ENCODE measurements around the gene MED12L.
A peak's percentile ranks its signal among the peaks of the same experiment; 100 is the strongest.

MED12L gene

DNA sequence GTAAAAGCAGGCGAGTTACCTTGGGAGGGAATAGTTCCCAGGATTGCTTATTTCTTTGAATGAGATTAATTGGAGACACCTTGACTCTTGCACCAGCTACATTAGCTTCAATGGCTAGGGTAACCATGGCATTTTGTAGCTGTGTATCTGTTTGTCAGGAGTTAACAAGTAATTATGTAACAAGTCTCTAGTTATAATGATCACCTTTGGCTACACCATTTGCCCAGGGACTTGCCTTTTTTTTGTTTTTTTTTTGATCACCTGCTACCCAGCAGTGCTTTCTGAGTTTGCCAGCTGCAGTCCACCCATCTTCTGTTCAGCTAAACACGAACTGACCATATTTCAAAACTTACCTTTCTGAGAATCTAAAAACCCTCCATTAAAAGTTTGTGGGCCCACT, 2.2 kb downstream of the MED12L start:
- no peak overlapping the region for H3K27ac ChIP-seq (ENCODE audit: low read depth, low read length)

GRCh38 chr3:151091685-151092345, 6.4 kb downstream of the MED12L start:
- no peaks in the 10 kb centered on the region for H3K9me3 ChIP-seq (ENCODE audit: control insufficient read depth in 1 of 2, low read length in 2 of 2)
- H3K27ac ChIP-seq (ENCODE audit: low read depth, low read length): no peak overlapping the region
- no peak overlapping the region for H3K9ac ChIP-seq (ENCODE audit: low read depth in 1 of 2, low read length in 2 of 2)
- no peaks in the 10 kb centered on the region for H3K36me3 ChIP-seq (ENCODE audit: control insufficient read depth in 1 of 2, insufficient read depth in 2 of 2, low read length in 2 of 2)
- no peak overlapping the region for H3K4me3 ChIP-seq (ENCODE audit: low read depth in 1 of 2, low read length in 2 of 2)
- H3K4me1 ChIP-seq (ENCODE audit: control insufficient read depth in 1 of 2, insufficient read depth in 2 of 2, low read length in 2 of 2): no peaks in the 10 kb centered on the region
- peaks cover 8 to 9% of the 10 kb centered on the region in 2 donors for H3K27me3 ChIP-seq (ENCODE audit: control insufficient read depth in 1 of 2, insufficient read depth in 2 of 2, low read length in 2 of 2)

More for the DNA sequence above, 2.2 kb downstream of the MED12L start:
- peak overlapping the region; percentile 46 to 70 for H3K4me3 ChIP-seq (ENCODE audit: low read depth in 1 of 2, low read length in 2 of 2)
- H3K9me3 ChIP-seq (ENCODE audit: control insufficient read depth in 1 of 2, low read length in 2 of 2): no peaks in the 10 kb centered on the region
- H3K4me1 ChIP-seq (ENCODE audit: control insufficient read depth in 1 of 2, insufficient read depth in 2 of 2, low read length in 2 of 2): peaks cover 0 to 8% of the 10 kb centered on the region in 2 donors
- H3K9ac ChIP-seq (ENCODE audit: low read depth in 1 of 2, low read length in 2 of 2): no peak overlapping the region
- peaks cover 18 to 31% of the 10 kb centered on the region in 2 donors for H3K27me3 ChIP-seq (ENCODE audit: control insufficient read depth in 1 of 2, insufficient read depth in 2 of 2, low read length in 2 of 2)
- H3K36me3 ChIP-seq (ENCODE audit: control insufficient read depth in 1 of 2, insufficient read depth in 2 of 2, low read length in 2 of 2): no peaks in the 10 kb centered on the region

DNA sequence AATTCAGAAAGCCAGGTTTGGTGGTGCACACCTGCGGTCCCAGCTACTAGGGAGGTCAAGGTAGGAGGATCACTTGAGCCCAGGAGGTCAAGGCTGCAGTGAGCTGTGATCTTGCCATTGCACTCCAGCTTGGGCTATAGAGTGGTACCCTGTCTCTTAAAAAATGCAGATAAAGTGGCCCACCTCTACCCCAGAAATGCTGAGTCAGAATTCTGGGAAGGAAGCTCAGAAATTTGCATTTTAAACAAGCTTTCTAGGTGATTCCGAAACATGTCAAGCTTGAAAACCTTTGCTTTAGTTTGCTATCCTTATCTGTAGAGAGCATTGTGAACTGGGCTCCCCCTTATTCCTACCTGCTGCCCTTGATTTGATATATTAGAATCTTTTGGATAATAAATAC, 7.7 kb downstream of the MED12L start:
- peaks cover 0 to under 1% of the 10 kb centered on the region in 2 donors for H3K27me3 ChIP-seq (ENCODE audit: control insufficient read depth in 1 of 2, insufficient read depth in 2 of 2, low read length in 2 of 2)
- H3K36me3 ChIP-seq (ENCODE audit: control insufficient read depth in 1 of 2, insufficient read depth in 2 of 2, low read length in 2 of 2): no peaks in the 10 kb centered on the region
- no peaks in the 10 kb centered on the region for H3K9me3 ChIP-seq (ENCODE audit: control insufficient read depth in 1 of 2, low read length in 2 of 2)
- no peaks in the 10 kb centered on the region for H3K4me1 ChIP-seq (ENCODE audit: control insufficient read depth in 1 of 2, insufficient read depth in 2 of 2, low read length in 2 of 2)
- no peak overlapping the region for H3K4me3 ChIP-seq (ENCODE audit: low read depth in 1 of 2, low read length in 2 of 2)
- H3K27ac ChIP-seq (ENCODE audit: low read depth, low read length): no peak overlapping the region
- H3K9ac ChIP-seq (ENCODE audit: low read depth in 1 of 2, low read length in 2 of 2): no peak overlapping the region

- H3K4me3 ChIP-seq (ENCODE audit: low read depth in 1 of 2, low read length in 2 of 2): no peak overlapping the region
- H3K36me3 ChIP-seq (ENCODE audit: control insufficient read depth in 1 of 2, insufficient read depth in 2 of 2, low read length in 2 of 2): no peaks in the 10 kb centered on the region
- no peak overlapping the region for H3K9ac ChIP-seq (ENCODE audit: low read depth in 1 of 2, low read length in 2 of 2)
- no peaks in the 10 kb centered on the region for H3K4me1 ChIP-seq (ENCODE audit: control insufficient read depth in 1 of 2, insufficient read depth in 2 of 2, low read length in 2 of 2)
- H3K9me3 ChIP-seq (ENCODE audit: control insufficient read depth in 1 of 2, low read length in 2 of 2): no peaks in the 10 kb centered on the region
- H3K27ac ChIP-seq (ENCODE audit: low read depth, low read length): no peak overlapping the region
- H3K27me3 ChIP-seq (ENCODE audit: control insufficient read depth in 1 of 2, insufficient read depth in 2 of 2, low read length in 2 of 2): peaks cover 0 to 3% of the 10 kb centered on the region in 2 donors
These were observed 8.4 kb downstream of the MED12L start for GRCh38 chr3:151093905-151094304.

DNA sequence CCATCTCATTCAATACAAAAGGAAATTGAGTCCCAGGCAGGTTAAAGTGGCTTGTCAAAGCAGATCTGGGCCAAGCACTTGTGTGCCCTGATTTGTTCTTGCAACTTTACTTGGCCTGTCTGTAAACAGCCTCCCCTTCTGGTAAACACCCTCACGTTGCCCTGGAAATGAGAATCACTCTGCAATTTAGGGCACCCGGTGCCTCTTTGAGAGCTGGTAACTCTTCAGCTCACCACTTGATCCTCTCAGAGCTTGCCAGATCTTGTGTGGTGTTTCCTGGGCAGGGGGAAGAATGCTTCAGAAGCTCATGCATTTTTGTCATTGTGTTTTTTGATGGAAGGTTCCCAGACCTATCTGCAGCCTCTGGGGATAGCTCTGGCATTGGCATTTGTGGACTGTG, 11.3 kb downstream of the MED12L start:
- no peaks in the 10 kb centered on the region for H3K36me3 ChIP-seq (ENCODE audit: control insufficient read depth in 1 of 2, insufficient read depth in 2 of 2, low read length in 2 of 2)
- no peak overlapping the region for H3K27ac ChIP-seq (ENCODE audit: low read depth, low read length)
- no peak overlapping the region for H3K9ac ChIP-seq (ENCODE audit: low read depth in 1 of 2, low read length in 2 of 2)
- no peaks in the 10 kb centered on the region for H3K9me3 ChIP-seq (ENCODE audit: control insufficient read depth in 1 of 2, low read length in 2 of 2)
- H3K27me3 ChIP-seq (ENCODE audit: control insufficient read depth in 1 of 2, insufficient read depth in 2 of 2, low read length in 2 of 2): peaks cover 0 to 3% of the 10 kb centered on the region in 2 donors
- no peak overlapping the region for H3K4me3 ChIP-seq (ENCODE audit: low read depth in 1 of 2, low read length in 2 of 2)
- H3K4me1 ChIP-seq (ENCODE audit: control insufficient read depth in 1 of 2, insufficient read depth in 2 of 2, low read length in 2 of 2): no peaks in the 10 kb centered on the region

GRCh38 chr3:151100076-151100475, 14.6 kb downstream of the MED12L start:
- Histone ChIP-seq H3K9ac (ENCODE audit: low read depth in 1 of 2, low read length in 2 of 2) (no peak overlapping the region), H3K9me3 (ENCODE audit: control insufficient read depth in 1 of 2, low read length in 2 of 2) (no peaks in the 10 kb centered on the region), H3K4me1 (ENCODE audit: control insufficient read depth in 1 of 2, insufficient read depth in 2 of 2, low read length in 2 of 2) (no peaks in the 10 kb centered on the region), H3K4me3 (ENCODE audit: low read depth in 1 of 2, low read length in 2 of 2) (no peak overlapping the region), H3K27ac (ENCODE audit: low read depth, low read length) (no peak overlapping the region), H3K27me3 (ENCODE audit: control insufficient read depth in 1 of 2, insufficient read depth in 2 of 2, low read length in 2 of 2) (peaks cover 0 to 3% of the 10 kb centered on the region in 2 donors), H3K36me3 (ENCODE audit: control insufficient read depth in 1 of 2, insufficient read depth in 2 of 2, low read length in 2 of 2) (no peaks in the 10 kb centered on the region)

GRCh38 chr3:151101270-151101969, 16.0 kb downstream of the MED12L start:
- Histone ChIP-seq H3K36me3 (ENCODE audit: control insufficient read depth in 1 of 2, insufficient read depth in 2 of 2, low read length in 2 of 2) (no peaks in the 10 kb centered on the region), H3K4me1 (ENCODE audit: control insufficient read depth in 1 of 2, insufficient read depth in 2 of 2, low read length in 2 of 2) (no peaks in the 10 kb centered on the region), H3K27me3 (ENCODE audit: control insufficient read depth in 1 of 2, insufficient read depth in 2 of 2, low read length in 2 of 2) (peaks cover 0 to 3% of the 10 kb centered on the region in 2 donors), H3K9ac (ENCODE audit: low read depth in 1 of 2, low read length in 2 of 2) (no peak overlapping the region), H3K27ac (ENCODE audit: low read depth, low read length) (no peak overlapping the region), H3K4me3 (ENCODE audit: low read depth in 1 of 2, low read length in 2 of 2) (no peak overlapping the region), H3K9me3 (ENCODE audit: control insufficient read depth in 1 of 2, low read length in 2 of 2) (no peaks in the 10 kb centered on the region)

- no peaks in the 10 kb centered on the region for H3K27me3 ChIP-seq (ENCODE audit: control insufficient read depth in 1 of 2, insufficient read depth in 2 of 2, low read length in 2 of 2)
- no peaks in the 10 kb centered on the region for H3K36me3 ChIP-seq (ENCODE audit: control insufficient read depth in 1 of 2, insufficient read depth in 2 of 2, low read length in 2 of 2)
- H3K4me1 ChIP-seq (ENCODE audit: control insufficient read depth in 1 of 2, insufficient read depth in 2 of 2, low read length in 2 of 2): no peaks in the 10 kb centered on the region
- no peaks in the 10 kb centered on the region for H3K9me3 ChIP-seq (ENCODE audit: control insufficient read depth in 1 of 2, low read length in 2 of 2)
- H3K27ac ChIP-seq (ENCODE audit: low read depth, low read length): no peak overlapping the region
- H3K9ac ChIP-seq (ENCODE audit: low read depth in 1 of 2, low read length in 2 of 2): no peak overlapping the region
- H3K4me3 ChIP-seq (ENCODE audit: low read depth in 1 of 2, low read length in 2 of 2): no peak overlapping the region
These were observed 20.8 kb downstream of the MED12L start for GRCh38 chr3:151106311-151106710.

- Histone ChIP-seq H3K27ac (ENCODE audit: low read depth, low read length) (no peak overlapping the region), H3K36me3 (ENCODE audit: control insufficient read depth in 1 of 2, insufficient read depth in 2 of 2, low read length in 2 of 2) (no peaks in the 10 kb centered on the region), H3K4me1 (ENCODE audit: control insufficient read depth in 1 of 2, insufficient read depth in 2 of 2, low read length in 2 of 2) (no peaks in the 10 kb centered on the region), H3K9me3 (ENCODE audit: control insufficient read depth in 1 of 2, low read length in 2 of 2) (no peaks in the 10 kb centered on the region), H3K27me3 (ENCODE audit: control insufficient read depth in 1 of 2, insufficient read depth in 2 of 2, low read length in 2 of 2) (no peaks in the 10 kb centered on the region), H3K9ac (ENCODE audit: low read depth in 1 of 2, low read length in 2 of 2) (no peak overlapping the region), H3K4me3 (ENCODE audit: low read depth in 1 of 2, low read length in 2 of 2) (no peak overlapping the region)
These were observed 21.7 kb downstream of the MED12L start for GRCh38 chr3:151107177-151107576.

GRCh38 chr3:151107701-151108100, 22.2 kb downstream of the MED12L start:
- Histone ChIP-seq H3K9me3 (ENCODE audit: control insufficient read depth in 1 of 2, low read length in 2 of 2) (no peaks in the 10 kb centered on the region), H3K27me3 (ENCODE audit: control insufficient read depth in 1 of 2, insufficient read depth in 2 of 2, low read length in 2 of 2) (no peaks in the 10 kb centered on the region), H3K36me3 (ENCODE audit: control insufficient read depth in 1 of 2, insufficient read depth in 2 of 2, low read length in 2 of 2) (no peaks in the 10 kb centered on the region), H3K27ac (ENCODE audit: low read depth, low read length) (no peak overlapping the region), H3K4me1 (ENCODE audit: control insufficient read depth in 1 of 2, insufficient read depth in 2 of 2, low read length in 2 of 2) (no peaks in the 10 kb centered on the region), H3K4me3 (ENCODE audit: low read depth in 1 of 2, low read length in 2 of 2) (no peak overlapping the region), H3K9ac (ENCODE audit: low read depth in 1 of 2, low read length in 2 of 2) (no peak overlapping the region)
